ENCODE results near the gene DNAH9. TPM values are rescaled to one million over a fixed set of nuclear protein-coding genes. Genes with fewer than 3 reads are reported as not detected.

The DNAH9 gene
- total RNA-seq, 3 donors from 2014 or later (not counting 1 experiment from before 2014, with no cell fraction given): not detected

GRCh38 chr17:11642655-11643054 lies 44.4 kb downstream of the DNAH9 start:
- no peaks in the 10 kb centered on the region for H3K4me1 ChIP-seq (ENCODE audit: control insufficient read depth, insufficient read depth, low read length)
- WGBS (ENCODE audit: insufficient coverage): 79% methylated on average over 10 of the region's 10 CpGs
- H3K9me3 ChIP-seq (ENCODE audit: control insufficient read depth, insufficient read depth, low read length): no peaks in the 10 kb centered on the region
- no peaks in the 10 kb centered on the region for H3K27me3 ChIP-seq (ENCODE audit: control insufficient read depth, insufficient read depth, low read length)
- no peak for TF ChIP-seq CTCF (IDR thresholded peaks at IDR 0.05)
- Mint-ChIP-seq H3K9me3 (peaks cover 3% of the 10 kb centered on the region in 2 donors), H3K27ac (no peak overlapping the region), H3K36me3 (no peaks in the 10 kb centered on the region), H3K4me3 (no peak overlapping the region), H3K4me1 (no peaks in the 10 kb centered on the region), H3K27me3 (ENCODE audit: low read depth in 2 of 2) (no peaks in the 10 kb centered on the region)
- intact Hi-C loops (cut with micrococcal nuclease): no loop called here
- ATAC-seq (no peak), DNase-seq (no peak)
- H3K27ac ChIP-seq (ENCODE audit: low read length): no peak overlapping the region
- H3K4me3 ChIP-seq (ENCODE audit: low read length): no peak overlapping the region
- H3K36me3 ChIP-seq (ENCODE audit: control insufficient read depth, insufficient read depth, low read length): no peaks in the 10 kb centered on the region

GRCh38 chr17:11643851-11644250 lies 45.6 kb downstream of the DNAH9 start:
- intact Hi-C loops (cut with micrococcal nuclease): no loop called here
- no peaks in the 10 kb centered on the region for H3K36me3 Mint-ChIP-seq
- no peak overlapping the region for H3K27ac Mint-ChIP-seq
- ATAC-seq (no peak), DNase-seq (no peak)
- 86% methylated on average over 5 of the region's 7 CpGs for WGBS (ENCODE audit: insufficient coverage)
- Histone ChIP-seq H3K4me1 (ENCODE audit: control insufficient read depth, insufficient read depth, low read length) (no peaks in the 10 kb centered on the region), H3K27me3 (ENCODE audit: control insufficient read depth, insufficient read depth, low read length) (no peaks in the 10 kb centered on the region), H3K9me3 (ENCODE audit: control insufficient read depth, insufficient read depth, low read length) (no peaks in the 10 kb centered on the region), H3K4me3 (ENCODE audit: low read length) (no peak overlapping the region), H3K36me3 (ENCODE audit: control insufficient read depth, insufficient read depth, low read length) (no peaks in the 10 kb centered on the region), H3K27ac (ENCODE audit: low read length) (no peak overlapping the region)
- TF ChIP-seq CTCF (IDR thresholded peaks at IDR 0.05): no peak
- no peaks in the 10 kb centered on the region for H3K27me3 Mint-ChIP-seq (ENCODE audit: low read depth in 2 of 2)
- H3K9me3 Mint-ChIP-seq: peaks cover 1 to 5% of the 10 kb centered on the region in 2 donors
- H3K4me1 Mint-ChIP-seq: no peaks in the 10 kb centered on the region
- no peak overlapping the region for H3K4me3 Mint-ChIP-seq

GRCh38 chr17:11644265-11645212 lies 46.3 kb downstream of the DNAH9 start:
- Histone ChIP-seq H3K9me3 (ENCODE audit: control insufficient read depth, insufficient read depth, low read length) (no peaks in the 10 kb centered on the region), H3K4me1 (ENCODE audit: control insufficient read depth, insufficient read depth, low read length) (no peaks in the 10 kb centered on the region), H3K27ac (ENCODE audit: low read length) (no peak overlapping the region), H3K27me3 (ENCODE audit: control insufficient read depth, insufficient read depth, low read length) (no peaks in the 10 kb centered on the region), H3K4me3 (ENCODE audit: low read length) (no peak overlapping the region), H3K36me3 (ENCODE audit: control insufficient read depth, insufficient read depth, low read length) (no peaks in the 10 kb centered on the region)
- 41% methylated on average over 18 of the region's 18 CpGs for WGBS (ENCODE audit: insufficient coverage)
- intact Hi-C loops (cut with micrococcal nuclease): no loop called here
- DNase-seq (peak in 1 of 2 donors; percentile 64), ATAC-seq (peak in 1 of 3 donors; percentile 33)
- Mint-ChIP-seq H3K4me3 (no peak overlapping the region), H3K4me1 (no peaks in the 10 kb centered on the region), H3K27me3 (ENCODE audit: low read depth in 2 of 2) (no peaks in the 10 kb centered on the region), H3K27ac (no peak overlapping the region), H3K36me3 (no peaks in the 10 kb centered on the region), H3K9me3 (peaks cover 0 to 2% of the 10 kb centered on the region in 2 donors)
- TF ChIP-seq CTCF (IDR thresholded peaks at IDR 0.05): peak; percentile 43

All from natural killer cell (primary cell).